HG03175 (cell line): Measurements from ENCODE around the gene PLEKHM1.

Source experiments
- ATAC-seq: cut with Tn5 transposase; IDR thresholded peaks from one replicate; pipeline ENCODE4 v1.9.1; 2021; ENCODE audit warnings: mild to moderate bottlenecking, moderate library complexity; ENCODE audit not compliant: unreplicated experiment

Gene PLEKHM1

DNA sequence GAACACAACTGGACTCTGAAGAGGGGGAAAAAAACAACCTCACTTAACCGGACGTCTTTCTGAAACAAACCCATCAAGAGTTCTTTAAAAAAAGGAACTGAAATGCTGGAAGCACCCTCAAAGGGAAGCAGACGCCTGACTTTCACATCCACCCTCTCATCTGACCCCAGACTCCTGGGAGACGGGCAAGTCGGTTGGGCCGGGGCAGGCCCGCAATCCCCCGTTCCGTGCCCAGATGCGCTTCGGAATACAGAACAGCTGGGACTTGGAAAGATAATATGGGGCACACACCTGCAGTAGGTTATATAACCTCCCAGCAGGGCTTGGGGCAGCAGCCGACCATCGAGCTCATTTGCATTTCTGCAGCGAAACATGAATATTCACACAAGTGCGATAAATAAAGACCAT lies 61.6 kb downstream of the PLEKHM1 start:
- no peak for ATAC-seq

DNA sequence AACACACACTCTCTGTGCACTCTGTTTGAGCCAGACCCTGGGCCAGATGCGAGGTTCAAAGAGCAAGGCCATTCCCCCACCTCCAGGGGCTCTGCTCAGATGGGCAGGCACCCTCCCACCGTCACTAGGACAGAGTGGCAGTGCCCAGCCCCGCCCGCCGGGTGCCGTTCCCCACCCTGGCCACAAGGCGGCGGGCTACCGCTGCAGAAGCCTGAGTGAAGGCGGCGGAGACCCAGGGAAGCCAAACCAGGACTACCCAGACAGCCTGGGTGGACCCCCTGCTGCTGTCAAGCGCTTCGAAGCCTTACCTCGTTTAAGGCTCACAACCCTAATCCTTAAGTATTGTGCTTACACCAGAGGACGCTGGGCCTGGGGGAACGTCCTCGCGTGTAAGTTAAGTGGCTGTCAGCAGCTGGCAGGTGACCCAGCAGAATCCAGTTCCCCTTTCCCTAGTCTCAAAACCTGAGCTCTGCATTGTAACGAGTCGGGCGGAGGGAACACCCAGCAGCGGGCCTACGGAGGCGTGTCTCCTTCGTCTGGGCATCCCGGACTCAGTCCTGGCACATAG lies 62.4 kb downstream of the PLEKHM1 start:
- peak; percentile 45 for ATAC-seq

GRCh38 chr17:45427181-45427835 lies 63.2 kb downstream of the PLEKHM1 start:
- no peak for ATAC-seq

DNA sequence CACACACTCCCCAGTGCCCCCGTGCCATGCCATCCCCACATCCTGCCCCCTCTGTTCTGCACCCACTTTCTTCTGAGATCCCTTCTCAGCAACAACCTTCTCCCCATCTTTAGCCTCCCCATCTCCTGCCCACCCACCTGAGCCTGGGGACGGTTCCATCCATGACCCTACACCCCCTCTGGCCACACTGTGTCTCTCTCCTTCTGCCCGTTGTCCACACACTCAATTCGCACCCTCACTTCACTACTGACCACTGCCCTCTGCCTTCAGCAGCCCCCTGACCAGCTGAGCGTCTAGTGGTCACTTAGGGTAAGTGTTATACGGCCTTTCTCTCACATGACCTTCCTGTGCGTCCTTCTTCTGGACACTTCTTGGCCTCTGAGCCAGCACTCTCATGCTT lies 64.0 kb downstream of the PLEKHM1 start:
- ATAC-seq = no peak

DNA sequence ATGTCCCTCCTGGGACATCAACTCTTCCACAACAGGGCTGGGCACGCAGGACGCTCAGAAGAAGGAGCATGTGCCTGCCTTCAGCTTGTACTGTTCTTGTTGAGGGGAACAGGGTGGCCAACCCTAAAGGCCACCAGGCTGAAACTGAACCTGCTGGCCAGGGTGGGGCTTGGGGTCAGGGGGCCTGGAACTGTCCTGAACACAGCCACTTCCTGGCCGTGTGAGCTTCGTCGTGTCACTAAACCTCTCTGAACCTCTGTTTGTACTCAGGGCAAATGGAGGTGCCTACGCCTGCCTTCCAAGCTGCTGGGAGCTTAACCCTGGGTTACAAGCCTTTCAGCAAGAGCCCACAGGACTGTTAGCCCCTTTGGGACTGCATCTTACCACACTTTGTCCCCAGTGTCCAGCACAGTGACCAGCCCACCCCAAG lies 64.5 kb downstream of the PLEKHM1 start:
- ATAC-seq = no peak

DNA sequence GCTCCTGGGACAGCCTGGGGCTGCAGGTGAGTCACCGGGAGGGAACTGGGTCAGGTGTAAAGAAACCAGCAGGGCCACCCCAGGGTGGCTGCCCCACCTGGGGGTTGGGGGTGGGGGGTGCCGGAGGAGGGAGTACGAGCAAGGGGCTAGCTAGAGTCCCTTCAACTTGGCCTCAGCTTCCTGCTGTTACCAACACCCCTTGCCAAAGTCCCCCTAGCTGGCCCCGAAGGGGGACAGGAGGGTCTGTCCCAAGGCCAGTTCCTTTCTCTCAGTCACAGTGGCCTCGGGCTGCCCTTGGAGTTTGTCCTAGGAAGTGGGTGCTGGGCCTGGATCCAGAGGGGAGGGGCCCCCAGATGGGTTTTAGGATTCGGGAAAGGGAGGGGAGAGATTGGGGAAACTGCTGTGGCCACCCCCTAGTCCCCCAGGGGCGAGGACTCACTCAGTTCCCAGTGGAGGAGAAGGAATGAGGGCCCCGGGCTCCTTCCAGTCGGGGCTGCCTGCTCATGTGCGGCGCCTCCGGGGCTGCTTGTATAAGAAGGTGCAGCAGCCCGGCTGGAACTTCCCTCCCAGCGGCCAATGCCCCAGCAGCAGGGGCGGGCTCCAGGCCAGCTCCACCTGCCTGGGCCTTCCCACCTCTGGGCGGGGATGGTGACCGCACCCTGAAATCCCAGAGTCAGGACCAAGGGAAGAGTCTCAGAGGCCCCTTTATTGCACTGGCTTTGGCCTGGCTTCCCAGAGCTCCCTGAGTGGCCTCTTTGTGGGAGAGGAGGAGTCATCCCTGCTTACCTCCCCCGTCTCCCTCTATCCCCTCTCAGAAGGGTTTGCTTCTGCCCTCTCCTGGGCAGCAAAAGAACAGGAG lies 65.2 kb downstream of the PLEKHM1 start:
- no peak for ATAC-seq

DNA sequence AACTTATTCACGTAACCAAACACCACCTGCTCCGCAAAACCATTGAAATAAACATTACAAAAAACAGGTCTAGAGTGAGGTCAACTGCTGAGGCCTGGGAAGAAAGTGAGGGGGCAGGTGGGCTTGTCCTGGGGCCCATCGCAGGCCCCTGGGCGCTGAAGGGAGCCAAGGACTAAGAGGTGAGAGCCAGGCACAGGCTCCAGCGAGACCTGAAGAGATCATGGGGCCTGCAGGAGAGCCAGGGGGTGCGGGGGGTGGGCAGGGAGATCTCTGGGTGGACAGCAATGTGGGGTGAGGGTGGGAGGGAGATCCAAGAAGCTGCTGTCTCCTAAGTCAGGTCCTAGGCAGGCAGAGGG lies 65.8 kb downstream of the PLEKHM1 start:
- ATAC-seq = no peak

GRCh38 chr17:45423975-45424335 lies 66.6 kb downstream of the PLEKHM1 start:
- no peak for ATAC-seq

DNA sequence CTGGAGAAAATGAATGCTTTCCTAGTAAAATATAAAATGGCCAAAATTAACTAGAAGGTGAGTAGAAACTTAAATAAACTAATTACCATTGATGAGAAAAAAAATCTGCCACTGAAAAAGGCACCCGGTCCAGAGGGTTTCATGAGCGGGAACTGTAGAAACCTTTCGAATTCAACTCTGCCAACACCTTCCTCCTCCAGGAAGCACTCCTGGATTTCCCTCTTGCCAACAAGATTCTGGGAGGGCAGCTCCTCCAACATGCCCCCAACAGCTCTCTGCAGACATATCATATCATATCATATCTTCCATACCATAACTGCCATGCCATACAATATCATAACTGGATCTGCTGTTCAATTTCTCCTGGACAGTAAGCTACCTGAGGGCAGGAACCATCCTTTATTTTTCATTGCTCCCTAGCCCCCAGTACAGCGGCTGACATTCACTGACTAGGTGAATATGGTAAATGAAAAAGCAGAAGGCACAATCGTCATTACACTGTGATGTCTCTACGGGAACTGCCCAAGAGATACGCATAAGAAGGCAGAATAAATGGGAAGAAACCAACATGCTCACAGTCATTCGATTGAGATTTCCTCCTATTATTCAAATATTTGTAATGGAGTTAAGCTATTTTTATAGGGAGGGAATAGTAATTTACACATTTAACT lies 67.1 kb downstream of the PLEKHM1 start:
- ATAC-seq = no peak

- no peak for ATAC-seq
These were observed 75.3 kb downstream of the PLEKHM1 start for GRCh38 chr17:45414990-45415881.

DNA sequence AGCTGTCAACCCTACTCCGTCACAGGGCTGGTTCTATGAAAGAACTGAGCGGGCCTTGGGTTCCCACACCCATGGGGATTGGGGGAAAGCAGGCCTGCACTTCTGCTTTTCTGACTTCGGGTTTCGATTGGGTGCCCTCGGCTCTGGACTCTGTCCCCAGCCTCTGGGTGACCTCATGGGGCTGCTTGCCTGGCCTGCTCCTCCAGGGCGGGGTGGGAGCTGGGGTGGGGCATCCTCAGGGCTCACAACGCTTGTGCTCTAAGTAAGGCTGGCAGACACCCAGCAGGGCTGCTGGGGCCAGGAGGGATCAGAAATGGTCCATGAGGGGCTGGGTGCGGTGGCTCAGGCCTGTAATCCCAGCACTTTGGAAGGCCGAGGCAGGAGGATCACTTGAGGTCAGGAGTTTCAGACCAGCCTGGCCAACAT lies 77.0 kb downstream of the PLEKHM1 start:
- peak; percentile 49 for ATAC-seq

DNA sequence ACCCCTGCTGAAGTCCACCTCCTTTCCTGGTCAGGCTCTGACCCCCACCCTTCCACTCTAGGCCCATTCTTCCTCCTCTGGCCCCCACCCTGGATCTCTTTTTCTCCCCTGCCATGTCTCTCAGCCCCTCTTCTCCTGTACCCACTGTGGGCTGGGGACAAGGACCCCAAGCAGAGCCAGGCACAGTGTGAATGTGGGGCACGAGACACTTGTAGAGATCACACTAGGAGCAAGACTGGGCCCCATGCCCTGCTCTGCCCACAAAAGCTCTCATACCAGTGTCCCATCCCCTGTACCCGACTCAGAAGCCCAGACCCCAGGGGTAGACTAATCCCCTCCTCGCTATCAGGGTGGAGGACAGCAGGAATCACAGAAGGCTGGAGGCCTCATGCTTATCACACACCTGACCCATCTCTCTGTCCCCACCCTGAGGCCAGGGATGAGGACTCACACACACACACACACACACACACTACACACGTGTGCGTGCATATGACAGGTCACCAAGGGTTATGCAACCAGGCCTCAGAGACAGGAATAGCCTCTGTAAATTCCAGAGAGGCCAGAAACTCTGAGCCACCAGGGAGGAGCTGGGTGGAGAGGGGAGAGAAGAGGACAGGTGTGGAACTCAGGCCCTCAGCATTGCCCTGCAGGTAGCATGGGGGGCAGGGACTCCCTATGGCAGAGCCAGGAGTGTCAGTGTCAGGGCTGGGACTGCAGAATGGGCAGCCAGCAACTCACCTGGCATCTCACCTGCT lies 79.0 kb downstream of the PLEKHM1 start:
- ATAC-seq = no peak

DNA sequence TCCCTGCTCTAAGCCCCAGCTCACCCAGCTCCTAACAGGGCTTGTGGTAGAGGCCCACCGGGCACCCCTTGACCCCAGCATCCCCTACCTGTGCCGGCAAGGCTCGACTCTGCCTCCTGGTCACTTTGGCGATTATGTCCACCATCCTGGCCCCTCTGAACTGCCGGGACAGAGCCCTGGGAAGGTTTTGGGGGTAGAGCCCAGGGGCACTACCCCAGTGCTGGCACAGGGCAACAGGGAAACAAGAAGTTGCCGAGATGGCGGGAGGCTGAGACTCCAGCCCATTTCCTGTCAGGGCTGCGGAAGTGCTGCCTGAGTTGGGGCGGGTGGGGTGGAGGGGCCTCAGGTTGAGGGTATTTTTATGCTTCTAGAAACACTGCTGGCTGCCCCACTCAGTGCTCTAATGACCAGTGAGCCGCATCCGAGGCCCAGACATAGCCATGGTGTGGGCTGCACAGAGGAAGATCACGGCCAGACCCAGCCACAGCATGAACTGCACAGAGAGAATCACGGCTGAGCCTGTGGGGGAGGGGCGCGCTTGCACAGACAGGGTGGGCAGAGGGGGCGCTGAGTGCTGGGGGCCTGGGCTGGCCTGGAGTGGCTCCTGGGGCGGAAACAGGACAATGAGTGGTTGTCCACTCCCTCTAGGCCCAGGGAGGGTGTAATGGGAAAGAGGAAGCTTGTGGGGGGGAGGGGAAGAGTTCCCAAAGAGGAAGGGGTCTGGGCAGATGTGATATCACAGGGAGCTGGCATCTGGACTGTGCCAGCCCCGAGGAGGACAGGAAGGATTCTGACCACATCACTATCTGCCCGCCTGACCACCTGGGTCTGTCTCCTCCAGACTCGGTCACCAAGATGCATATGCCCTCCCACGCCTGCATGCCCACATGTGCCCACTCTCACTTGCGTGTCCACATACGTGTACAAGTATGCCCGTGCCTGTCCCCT lies 80.1 kb downstream of the PLEKHM1 start:
- ATAC-seq = no peak

- no peak for ATAC-seq
These were observed 80.9 kb downstream of the PLEKHM1 start for GRCh38 chr17:45409659-45410076.

DNA sequence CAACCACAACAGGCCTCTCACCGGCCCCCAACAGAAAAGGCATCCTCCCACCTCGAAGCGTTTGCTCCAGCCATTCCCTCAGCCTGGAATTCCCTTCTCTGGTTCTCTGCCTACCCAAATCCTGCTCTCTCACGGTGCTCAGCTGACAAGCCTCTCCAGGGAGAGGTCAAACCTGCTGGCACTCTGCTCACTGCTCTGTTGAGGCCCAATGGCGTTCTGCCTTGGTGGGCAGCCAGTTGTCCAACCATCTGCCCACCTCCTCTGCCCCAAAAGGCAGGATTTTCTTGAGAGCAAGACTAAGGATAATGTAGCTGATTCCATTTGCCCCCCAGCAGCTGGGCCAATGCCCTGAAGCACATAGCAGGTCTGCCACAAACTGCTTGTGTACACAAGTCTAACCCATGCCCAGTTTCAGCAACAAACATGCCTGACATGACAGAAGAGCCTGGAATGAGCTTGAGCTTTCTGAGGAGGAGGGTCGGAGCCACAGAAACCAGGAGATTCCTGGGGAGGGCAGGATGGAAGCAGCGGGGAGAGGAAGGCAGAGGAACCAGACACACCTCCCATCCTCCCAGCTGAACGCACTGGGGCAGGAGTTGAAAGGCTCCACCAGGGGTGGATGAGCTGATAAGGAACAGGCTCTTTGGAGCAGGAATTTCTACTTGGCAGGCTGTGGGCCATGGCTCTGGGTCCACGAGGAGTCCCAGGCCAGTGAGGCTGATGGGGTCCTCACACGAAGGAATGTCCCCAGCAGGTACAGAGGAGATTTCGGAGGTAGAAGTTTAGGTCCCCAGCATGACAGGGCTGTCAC lies 81.7 kb downstream of the PLEKHM1 start:
- no peak for ATAC-seq

- ATAC-seq = no peak
These were observed 84.4 kb downstream of the PLEKHM1 start for GRCh38 chr17:45406107-45406506.

- no peak for ATAC-seq
These were observed 85.1 kb downstream of the PLEKHM1 start for GRCh38 chr17:45405250-45406086.
